Stimulated activated CD4-positive, alpha-beta T cell treated with anti-CD3 and anti-CD28 coated beads, Interleukin-1b, Interleukin-23, amount 100 ng/mL, for 1 hour (primary cell): ENCODE results near the gene ADAMTS6.
"Not testable (repeated sequence)": the region's sequence is repeated elsewhere in the genome, so short reads cannot be mapped to it uniquely, and the experiment has no call there.

Experiments used
- DNase-seq, 2 donors: peaks; one replicate each; pipeline ENCODE4 v3.0.0-alpha.2; 2020; ENCODE audit warnings: low read depth in 2 of 2

ADAMTS6 gene

DNA sequence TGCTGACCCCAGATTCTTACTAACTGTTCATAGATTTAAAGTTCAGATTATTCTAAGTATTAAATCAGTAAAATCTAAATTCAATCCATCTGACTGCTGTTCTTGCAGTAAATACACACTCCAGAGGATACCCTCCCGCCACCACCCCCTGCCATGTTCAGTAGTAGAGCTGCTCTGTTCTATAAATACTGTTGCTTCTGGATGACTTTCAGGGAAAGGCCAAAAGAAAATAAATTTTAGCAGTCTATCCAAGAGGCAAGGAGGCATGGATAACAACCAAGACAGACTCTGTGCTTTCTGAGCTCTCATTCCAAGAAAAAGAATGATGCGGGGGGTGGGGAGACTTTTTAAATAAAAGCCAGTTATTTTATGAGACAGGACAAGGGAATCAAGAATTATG is 115.1 kb downstream of the ADAMTS6 start:
- no peak for DNase-seq

- DNase-seq, result no peak
Observed at GRCh38 chr5:65364907-65365306, 116.8 kb downstream of the ADAMTS6 start.

GRCh38 chr5:65363499-65363898 is 118.2 kb downstream of the ADAMTS6 start:
- no peak for DNase-seq

DNA sequence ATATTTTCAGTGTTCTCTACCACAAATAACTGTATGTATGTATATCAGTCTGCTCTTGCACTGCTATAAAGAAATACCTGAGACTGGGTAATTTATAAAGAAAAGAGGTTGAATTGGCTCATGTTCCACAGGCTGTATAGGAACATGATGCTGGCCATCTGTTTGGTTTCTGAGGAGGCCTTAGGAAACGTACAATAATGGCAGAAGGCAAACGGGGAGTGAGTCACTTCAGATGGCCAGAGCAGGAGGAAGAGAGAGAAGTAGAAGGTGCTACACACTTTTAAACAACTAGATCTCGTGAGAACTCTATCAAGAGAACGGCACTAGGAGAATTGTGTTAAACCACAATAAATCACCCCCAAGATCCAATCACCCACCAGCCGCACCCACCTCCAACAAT is 121.7 kb downstream of the ADAMTS6 start:
- no peak for DNase-seq

DNA sequence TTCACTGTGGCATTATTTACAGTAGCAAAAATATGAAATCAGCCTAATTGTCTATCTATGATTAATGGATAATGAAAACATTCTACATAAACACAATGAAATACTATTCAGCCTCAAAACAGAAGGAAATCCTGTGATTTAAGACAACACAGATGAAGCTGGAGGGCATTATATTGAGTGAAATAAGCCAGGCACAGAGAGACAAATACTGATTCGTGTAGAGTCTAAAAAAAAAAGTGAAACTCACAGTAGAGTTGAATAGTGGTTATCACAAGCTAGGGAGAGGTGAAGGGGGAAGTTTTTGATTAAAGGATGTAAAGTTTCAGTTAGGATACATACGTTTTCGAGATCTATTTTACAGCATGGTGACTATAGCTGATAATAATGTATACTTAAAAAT is 122.2 kb downstream of the ADAMTS6 start:
- DNase-seq, result no peak

- DNase-seq, result no peak
Observed at GRCh38 chr5:65356274-65356673, 125.4 kb downstream of the ADAMTS6 start.

DNA sequence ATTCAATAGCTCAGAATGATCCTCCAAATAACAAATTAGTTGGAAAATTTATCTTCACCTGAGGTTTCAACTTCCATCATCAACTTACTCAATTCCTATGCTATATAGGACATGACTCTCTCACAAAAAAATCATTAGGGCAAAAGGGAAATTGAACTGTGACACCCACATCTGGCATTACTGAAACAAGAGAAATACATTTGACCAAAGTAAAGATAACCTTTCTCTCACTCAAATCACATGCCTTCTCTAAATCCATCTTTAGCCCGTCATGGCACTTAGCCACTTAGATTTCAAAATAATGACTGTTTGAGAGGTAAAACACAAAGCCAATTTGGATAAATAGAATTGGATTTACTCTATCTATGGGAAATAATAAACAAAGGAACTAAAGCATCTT is 126.4 kb downstream of the ADAMTS6 start:
- no peak for DNase-seq

DNA sequence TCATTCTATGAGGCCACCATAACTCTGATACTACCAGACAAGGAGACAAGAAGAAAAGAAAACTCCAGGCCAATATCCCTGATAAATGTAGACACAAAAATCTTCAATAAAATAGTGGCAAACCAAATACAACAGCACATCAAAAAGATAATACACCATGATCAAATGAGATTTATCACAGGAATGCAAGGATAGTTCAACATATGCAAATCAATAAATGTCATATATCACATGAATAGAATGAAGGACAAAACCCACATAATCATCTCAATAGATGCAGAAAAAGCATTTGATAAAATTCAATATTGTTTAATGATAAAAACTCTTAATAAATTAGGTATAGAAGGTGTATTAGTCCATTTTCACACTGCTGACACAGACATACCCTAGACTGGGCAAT is 139.9 kb downstream of the ADAMTS6 start:
- no peak for DNase-seq

GRCh38 chr5:65338606-65339151 is 143.0 kb downstream of the ADAMTS6 start:
- DNase-seq, result no peak

DNA sequence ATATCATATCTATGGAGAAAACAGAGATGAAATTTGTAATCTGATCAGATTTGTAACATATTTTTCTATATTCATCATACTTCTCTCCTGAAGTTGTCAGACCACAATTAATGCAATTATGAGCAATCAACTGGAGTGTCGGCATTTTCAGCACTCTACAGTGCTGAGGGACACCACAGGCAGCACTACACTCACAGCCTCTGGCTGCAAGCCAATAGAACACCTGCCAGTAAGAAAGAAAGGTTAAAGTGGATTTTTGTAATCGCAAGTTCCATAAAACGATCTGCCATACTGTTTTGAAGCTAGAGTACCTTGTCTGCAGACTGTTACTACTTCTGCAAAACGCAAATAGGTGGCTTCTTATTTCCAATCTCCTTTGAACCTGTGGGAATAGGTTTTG is 147.6 kb downstream of the ADAMTS6 start:
- DNase-seq, result no peak

DNA sequence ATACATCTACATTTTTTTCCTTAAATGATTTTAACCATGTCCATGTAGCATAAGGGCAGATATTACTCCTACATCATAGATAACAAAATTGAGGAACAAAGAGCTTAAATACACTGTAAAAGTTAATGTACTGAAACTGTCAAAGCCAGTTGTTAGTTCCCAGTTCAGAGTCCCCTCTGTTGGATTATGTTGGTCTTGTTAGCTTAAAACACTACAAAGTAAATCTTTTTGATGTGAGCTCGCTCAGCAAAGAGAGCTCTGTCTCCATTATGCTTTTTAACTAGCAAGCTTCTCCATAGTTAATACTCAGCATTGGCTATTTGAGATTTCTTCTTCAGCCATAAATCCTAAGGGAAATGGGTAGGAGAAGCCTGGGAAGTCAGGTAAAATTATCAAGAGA is 149.1 kb downstream of the ADAMTS6 start:
- no peak for DNase-seq

DNA sequence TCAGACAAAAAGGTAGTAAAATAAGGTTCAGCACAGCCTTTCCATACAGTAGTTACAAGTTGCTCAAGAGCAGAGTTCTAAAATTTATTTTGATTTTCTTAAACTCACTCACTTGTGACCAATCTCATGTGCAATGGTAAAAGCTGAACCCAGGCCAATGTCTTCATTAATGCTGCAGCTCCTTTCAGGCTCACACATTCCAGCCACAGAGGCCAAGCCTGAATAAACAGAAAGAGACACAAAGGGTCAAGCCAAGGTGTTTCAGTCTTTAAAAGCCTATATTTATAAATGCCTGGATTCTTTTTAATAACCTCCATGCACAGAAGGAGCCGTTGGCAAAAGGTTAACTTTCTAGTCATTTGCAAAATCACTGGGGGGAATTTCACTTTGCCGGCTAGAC is 152.5 kb downstream of the ADAMTS6 start:
- DNase-seq, result no peak

DNA sequence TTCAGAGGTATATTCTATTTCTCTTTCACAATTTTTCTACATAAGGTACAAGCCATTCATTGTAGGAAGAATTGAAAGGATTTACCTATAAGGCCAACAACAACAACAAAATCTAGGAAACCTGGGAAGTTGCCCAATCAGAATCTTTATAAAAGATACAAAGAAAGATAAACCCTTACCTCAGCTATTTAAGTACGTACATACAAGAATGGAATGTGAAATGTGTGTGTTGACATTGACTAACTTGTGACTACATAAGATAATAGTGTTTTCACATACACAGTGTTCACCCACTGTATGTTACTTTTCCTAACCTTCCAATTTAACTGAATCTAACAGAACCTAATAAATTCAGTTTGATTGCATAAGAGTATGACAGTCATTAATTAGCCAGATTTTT is 154.1 kb downstream of the ADAMTS6 start:
- no peak for DNase-seq

DNA sequence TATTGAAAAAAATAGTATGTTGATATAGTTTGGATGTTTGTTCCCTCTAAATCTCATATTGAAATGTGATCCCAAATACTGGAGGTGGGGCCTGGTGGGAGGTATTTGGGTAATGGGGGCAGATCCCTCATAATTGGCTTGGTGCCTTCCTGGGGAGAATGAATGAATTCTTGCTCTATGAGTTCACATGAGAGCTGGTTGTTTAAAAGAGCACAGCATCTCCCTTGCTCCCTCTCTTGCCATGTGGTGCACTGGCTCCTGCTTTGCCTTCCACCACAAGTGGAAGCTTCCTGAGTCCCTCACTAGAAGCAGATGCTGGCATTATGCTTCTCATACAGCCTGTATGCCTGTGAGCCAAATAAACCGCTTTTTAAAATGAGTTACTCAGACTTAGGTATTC is 154.8 kb downstream of the ADAMTS6 start:
- no peak for DNase-seq

DNA sequence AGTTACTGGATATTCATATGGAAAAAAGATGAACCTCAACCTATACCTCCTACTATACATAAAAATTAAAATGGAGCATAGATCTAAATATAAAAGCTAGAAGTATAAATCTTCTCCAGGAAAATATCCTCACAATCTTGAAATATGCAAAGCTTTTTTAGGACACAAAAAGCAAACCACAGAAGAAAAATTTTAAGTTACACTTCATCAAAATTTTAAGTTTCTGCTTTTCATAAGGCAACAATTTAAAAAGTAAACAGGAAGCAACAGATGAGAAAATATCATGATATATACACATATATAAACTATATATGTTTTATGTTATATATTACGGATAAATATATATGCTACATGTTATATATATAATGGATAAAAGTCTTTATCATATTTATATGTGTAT is 157.5 kb downstream of the ADAMTS6 start:
- DNase-seq, result no peak

DNA sequence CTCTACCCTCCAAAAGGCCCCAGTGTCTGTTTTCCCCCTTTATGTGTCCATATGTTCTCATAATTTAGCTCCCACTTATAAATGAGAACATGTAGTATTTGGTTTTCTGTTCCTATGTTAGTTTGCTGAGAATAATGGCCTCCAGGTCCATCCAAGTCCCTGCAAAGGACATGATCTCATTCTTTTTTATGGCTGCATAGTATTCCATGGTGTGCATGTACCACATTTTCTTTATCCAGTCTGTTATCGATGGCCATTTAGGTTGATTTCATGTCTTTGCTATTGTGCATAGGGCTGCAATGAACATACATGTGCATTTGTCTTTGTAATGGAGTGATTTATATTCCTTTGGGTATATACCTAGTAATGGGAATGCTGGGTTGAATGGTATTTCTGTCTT is 161.0 kb downstream of the ADAMTS6 start:
- not testable (repeated sequence) for DNase-seq

GRCh38 chr5:65320250-65320649 is 161.5 kb downstream of the ADAMTS6 start:
- no peak for DNase-seq

GRCh38 chr5:65307931-65308330 is 173.8 kb downstream of the ADAMTS6 start:
- no peak for DNase-seq

- DNase-seq, result no peak
Observed at GRCh38 chr5:65307088-65307487, 174.6 kb downstream of the ADAMTS6 start.

DNA sequence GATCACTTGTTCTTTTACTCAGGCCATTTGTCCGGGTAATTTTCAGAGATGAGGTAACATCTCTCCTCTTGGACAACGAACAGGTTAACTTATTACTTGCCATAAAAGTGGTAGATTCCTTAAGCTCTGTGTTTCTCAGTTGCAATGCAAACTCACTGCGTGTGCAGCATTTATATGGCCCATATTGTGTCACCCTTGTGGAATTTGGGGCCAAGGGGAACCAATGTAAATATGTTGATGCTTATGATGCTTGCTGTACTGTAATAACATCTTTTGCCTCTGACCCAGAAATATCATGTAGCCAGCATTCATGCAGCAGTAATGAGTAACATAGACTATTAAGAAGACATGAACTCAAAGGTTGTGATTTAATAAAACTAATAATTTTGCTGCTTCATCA is 175.8 kb downstream of the ADAMTS6 start:
- no peak for DNase-seq

GRCh38 chr5:65299861-65300260 is 181.9 kb downstream of the ADAMTS6 start:
- DNase-seq, result no peak

- no peak for DNase-seq
Observed at GRCh38 chr5:65296067-65296466, 185.7 kb downstream of the ADAMTS6 start.

GRCh38 chr5:65292196-65292595 is 189.5 kb downstream of the ADAMTS6 start:
- DNase-seq, result no peak

DNA sequence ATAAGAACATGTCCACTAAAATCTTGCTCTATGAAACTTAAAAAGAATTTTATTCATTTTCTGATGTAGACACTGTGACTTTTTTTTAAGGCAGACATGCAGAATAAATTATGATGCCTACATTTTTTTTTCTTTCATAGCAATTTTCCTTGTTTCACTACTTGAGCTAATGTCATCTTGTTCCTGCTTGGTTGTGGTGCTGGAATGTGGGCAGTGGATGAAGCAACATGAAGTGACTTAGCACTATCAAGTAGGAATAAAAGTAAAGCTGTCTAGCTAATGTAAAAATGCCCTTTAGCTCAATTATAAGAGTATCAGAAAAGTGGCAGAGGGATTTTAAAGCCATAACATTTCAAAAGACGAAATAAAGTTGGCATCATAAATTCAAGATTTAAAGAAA is 191.0 kb downstream of the ADAMTS6 start:
- no peak for DNase-seq

DNA sequence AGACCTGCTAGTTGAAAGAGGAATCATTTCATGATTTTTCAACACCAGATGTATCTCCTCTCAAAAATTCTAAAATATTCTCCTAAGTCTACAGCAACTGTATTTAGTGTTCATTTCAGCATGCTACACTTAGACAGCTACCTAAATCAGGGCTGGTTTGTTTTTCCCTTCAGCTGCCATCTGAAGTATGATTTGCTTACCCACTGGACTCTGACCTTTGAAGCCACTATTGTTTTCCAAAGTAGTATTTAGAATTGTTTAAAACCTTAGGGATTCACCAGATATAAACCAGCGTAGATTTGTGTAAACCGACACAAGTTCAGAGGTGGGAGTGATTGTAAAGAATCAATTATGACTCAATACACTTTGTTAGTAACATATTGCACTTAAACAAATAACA is 193.1 kb downstream of the ADAMTS6 start:
- no peak for DNase-seq
